RCC 7860 (cell line): ENCODE measurements around the gene RFK.
A peak's percentile ranks its signal among the peaks of the same experiment; 100 is the strongest.
"Not testable (repeated sequence)": the region's sequence is repeated elsewhere in the genome, so short reads cannot be mapped to it uniquely, and the experiment has no call there.

Experiments used
- DNase-seq: peaks from one replicate; pipeline ENCODE4 v3.0.0-alpha.2; 2015; ENCODE audit warnings: low spot score
- FAIRE-seq: peaks from 2 replicates; lab custom pipeline; 2012; peaks lifted over from hg19 to GRCh38; lab: Jason Lieb, UNC

The RFK gene

DNA sequence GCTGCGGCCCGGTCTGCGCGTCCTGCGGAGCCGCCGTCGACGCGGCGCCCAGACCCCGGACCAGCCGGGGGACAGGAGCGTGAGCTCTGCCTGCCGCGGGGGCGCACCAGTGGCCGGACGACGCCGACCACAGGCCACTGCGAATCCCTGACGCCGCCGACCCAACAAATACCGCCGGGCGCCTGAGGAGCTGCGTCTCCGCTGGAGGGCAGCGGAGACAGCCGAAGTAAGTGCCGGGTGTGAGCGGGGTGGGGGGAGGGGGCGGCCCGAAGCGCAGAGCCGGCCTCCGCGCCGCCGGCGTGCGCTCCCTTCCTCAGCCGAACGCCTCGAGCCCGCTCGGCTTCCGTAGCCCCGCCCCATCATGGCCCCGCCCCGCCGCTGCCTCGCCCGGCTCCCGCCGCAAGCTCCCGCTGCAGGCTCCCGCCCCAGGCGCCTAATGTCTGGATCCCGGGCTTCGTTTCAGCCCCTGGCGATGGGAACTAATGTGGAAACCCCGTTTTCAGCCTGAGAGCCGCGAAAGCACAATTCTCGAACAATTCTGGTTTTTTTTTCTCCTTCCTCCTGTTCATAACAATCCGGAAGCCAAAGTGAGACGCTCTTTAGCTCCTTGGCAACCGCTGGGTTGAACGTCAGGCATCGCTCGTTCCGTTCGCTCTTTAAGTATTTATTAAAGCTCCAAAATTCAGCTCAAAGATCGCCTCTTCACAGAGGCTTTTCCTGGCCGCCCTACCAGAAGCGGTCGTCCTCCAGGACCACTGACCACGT is at the start of gene RFK:
Gene RFK, minus strand, starts transcription at position 232 of the 765 bp plus-strand sequence. CDS start 255 bp downstream, outside the sequence.
- DNase-seq = peak; percentile 88
- no peak for FAIRE-seq

DNA sequence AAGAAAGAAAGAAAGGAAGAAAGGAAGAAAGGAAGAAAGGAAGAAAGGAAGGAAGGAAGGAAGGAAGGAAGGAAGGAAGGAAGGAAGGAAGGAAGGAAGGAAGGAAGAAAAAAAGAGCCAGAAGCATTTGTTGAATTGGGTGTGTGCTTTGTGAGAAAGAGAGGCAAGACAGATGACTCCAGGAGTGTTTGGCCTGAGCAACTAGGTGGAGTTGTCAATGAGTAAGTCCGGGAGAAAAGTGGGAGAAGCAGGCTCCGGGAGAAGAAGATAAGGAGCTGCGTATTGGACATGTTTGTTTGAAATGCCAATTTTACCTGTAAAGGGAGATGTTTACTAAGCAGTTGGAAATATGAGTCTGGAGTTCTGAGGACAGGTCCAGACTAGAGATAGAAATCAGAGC is 49.7 kb upstream of the RFK start:
- DNase-seq (no peak), FAIRE-seq (no peak)

DNA sequence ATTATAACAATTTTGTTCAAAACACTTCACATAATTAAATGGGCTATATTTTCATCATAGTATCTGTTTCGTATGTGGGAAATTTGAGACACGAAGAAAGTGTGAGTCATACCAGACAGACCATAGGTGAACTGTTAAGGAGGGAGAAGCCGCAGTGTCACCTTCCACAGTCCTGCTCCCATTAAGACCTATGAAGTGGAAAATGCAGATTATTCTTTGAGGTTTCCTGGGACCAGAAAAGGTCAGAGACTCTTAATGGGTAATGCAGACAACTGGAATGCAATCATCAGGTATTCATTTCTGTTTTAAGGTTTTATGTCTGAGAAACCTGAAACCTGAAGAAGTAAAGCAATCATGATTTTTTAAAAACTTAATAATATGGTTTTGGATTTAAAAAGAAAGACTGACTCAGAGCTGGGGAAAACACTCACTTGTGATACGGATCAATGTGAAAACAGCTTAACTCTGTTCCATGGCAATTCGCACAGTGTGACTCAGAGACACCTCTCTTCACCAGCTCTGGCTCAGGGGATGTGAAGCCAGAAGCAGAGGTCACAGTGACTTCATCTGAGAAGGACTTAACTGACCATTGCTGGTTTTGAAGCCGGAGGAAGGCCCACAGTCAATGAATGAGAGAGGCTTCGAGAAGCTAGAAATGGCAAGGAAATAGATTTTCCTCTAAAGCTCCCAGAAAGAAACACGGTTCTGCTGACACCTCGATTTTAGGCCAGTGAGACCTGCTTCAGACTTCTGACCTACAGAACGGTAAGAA is 47.5 kb upstream of the RFK start:
- FAIRE-seq (peak; percentile 98), DNase-seq (peak; percentile 97)

DNA sequence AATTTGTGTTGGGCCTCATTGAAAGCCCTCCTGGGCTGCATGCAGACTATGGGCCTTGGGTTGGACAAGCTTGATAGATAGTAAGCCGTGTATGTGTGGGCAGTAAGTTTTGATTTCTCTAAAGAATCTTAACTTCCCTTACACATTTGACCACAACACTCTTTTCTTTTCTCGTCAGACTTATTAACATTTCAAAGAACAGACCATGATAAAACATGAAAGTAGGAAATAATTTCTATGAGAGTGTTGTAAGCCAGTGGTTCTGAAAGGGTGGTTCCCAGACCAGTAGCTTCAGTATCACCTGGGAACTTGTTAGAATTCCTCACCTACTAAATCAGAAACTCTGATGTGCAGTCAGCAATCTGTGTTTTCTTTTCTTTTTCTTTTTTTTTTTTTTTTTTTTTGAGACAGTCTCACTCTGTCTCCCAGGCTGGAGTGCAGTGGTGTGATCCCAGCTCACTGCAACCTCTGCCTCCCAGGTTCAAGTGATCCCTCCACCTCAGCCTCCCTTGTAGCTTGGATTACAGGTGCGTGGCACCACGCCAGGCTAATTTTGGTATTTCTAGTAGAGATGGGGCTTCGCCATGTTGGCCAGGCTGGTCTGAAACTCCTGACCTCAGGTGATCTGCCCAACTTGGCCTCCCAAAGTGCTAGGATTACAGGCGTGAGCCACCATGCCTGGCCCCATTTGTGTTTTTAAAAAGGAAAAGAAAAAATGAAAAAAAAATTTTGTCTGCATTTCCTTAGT is 44.8 kb upstream of the RFK start:
- FAIRE-seq (no peak), DNase-seq (no peak)

DNA sequence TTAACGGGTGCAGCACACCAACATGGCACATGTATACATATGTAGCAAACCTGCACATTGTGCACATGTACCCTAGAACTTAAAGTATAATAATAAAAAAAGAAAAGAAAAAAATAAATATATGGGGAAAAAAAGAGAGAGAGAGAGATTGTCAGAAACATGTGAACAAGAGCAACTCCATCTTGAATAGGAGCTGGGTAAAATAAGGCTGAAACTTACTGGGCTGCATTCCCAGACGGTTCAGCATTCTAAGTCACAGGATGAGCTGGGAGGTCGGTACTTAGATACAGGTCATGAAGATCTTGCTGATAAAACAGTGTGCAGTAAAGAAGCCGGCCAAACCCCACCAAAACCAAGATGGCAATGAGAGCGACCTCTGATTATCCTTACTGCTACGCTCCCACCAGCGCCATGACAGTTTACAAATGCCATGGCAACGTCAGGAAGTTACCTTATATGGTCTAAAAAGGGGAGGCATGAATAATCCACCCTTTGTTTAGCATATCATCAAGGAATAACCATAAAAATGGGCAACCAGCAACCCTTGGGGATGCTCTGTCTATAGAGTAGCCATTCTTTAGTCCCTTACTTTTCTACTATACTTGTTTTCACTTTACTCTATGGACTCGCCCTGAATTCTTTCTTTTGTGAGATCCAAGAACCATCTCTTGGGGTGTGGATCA is 42.9 kb upstream of the RFK start:
- not testable (repeated sequence) for DNase-seq

DNA sequence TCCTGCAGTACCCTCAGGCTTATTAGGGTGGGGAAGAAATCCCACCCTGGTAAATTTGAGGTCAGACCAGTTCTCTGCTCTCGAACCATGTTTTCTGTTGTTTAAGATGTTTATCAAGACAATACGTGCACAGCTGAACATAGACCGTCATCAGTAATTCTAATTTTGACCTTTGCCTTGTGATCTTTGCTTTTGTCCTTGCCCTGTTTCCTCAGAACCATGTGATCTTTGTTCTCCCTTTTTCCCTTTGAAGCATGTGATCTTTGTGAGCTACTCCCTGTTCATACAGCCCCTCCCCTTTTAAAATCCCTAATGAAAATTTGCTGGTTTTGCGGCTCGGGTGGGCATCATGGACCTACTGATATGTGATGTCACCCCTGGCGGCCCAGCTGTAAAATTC is 40.7 kb upstream of the RFK start:
- DNase-seq, FAIRE-seq: not testable (repeated sequence)

More for the DNA sequence above, 42.9 kb upstream of the RFK start:
- FAIRE-seq = not testable (repeated sequence)

DNA sequence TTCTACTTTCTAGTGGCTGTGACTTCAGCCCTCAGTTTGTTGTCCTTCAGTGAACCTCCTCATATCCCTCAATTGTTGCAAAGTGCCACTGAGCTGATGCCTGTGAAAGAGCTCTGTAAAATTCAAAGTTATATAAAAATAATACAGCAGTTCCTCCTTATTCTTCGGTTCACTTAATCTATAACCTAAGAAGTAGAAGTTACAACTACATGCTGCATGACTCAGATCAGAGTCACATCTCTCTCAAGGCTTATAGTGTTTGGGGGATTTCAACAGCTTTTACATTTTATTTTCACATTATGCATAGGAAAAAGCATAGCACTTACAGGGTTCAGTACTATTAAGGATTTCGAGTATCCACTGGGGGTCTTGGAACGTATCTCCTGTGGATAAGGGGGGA is 39.6 kb upstream of the RFK start:
- DNase-seq (peak; percentile 77), FAIRE-seq (peak; percentile 97)

DNA sequence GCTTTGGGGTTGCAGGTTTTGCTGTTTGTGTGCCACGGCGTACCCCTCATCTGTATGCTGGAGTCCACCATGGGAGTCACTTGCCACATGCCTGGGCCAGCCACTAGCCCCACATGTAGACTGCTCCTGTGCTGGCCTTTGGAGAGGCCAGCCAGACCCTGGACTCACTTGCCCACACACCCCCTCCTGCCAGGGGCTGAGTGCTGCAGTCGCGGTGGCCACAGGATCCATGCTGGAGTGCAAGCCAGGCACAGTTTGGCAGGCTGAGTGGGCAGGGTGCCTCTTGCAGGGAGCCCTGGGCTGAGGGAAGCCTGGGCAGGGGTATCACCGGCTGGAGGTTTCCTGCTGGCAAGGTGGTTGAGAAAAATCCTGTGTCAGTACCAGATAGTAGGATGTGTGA is 39.2 kb upstream of the RFK start:
- DNase-seq (peak; percentile 44), FAIRE-seq (no peak)

DNA sequence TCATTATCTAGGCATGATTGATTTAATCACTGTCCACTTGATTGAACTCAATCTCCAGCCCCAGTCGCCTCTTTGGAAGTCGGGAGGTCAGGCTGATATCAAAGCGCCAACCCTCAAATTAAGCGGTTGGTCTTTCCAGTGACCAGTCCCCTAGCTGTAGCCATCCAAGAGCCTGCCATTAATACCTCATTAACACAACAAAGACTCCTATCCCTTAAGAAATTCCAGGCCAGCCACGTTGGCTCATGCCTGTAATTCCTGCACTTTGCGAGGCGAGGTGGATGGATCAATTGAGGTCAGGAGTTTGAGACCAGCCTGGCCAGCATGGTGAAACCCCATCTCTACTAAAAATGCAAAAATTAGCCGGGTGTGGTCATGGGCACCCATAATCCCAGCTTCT is 37.4 kb upstream of the RFK start:
- DNase-seq (no peak), FAIRE-seq (no peak)

DNA sequence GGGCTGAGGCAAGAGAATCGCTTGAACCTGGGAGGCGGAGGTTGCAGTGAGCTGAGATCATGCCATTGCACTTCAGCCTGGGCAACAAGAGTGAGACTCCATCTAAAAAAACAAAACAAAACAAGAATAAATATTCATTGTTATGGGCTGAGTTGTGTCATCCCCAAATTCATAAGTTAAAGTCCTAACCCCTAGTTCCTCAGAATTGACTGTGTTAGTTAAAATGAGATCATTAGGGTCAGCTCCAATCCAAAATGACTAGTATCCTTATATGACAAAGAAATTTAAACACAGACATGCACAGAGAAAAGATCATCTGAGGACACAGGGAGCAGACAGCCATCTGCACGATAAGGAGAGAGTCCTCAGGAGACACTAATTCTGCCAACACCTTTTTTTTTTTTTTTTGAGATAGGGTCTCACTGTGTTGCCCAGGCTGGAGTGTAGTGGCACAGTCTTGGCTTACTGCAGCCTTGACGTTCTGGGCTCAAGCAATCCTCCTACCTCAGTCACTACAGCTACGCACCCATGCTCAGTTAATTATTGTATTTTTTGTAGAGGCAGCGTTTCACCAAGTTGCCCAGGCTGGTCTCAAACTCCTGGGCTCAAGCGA is 32.7 kb upstream of the RFK start:
- FAIRE-seq (no peak), DNase-seq (no peak)

DNA sequence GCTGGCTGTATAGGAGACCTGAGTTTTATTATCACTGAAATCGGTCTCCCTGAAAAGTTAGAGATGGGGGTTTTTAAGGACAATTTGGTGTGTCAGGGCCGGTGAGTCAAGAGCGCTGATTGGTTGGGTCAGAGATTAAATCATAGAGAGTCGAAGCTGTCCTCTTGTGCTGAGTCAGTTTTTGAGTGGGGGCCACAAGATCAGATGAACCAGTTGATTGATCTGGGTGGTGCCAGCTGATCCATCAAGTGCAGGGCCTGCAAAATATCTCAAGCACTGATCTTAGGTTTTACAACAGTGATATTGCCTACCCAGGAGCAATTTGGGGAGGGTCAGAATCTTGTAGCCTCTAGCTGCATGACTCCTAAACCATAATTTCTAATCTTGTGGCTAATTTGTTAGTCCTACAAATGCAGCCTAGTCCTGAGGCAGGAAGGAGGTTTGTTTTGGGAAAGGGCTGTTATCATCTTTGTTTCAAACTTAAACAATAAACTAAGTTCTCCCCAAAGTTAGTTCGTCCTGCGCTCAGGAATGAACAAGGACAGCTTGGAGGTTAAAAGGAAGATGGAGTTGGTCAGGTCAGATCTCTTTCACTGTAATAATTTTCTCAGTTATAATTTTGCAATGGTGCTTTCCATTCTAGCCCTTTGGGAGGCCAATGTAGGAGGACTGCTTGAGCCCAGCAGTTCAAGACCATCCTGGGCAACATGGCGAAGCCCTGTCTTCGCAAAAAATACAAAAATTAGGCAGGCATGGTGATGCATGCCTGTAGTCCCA is 31.6 kb upstream of the RFK start:
- DNase-seq (no peak), FAIRE-seq (no peak)

DNA sequence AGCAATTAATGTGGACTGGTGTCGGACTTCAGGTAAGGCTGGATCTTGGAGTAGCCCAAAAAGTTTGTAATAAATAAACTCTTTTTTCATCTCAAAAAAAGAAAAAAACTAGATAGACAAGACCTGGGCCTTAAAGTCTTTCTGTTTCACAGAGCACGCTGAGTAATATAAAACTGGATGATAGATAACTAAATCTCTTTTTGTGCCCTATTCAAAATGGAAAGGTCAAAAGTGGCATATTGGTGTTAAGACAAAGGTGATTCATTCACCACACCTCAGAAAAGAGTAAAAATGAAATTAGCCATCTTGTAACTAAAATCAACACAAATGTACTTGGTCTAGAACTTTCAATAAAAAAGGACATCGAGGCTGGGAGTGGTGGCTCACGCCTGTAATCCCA is 30.3 kb upstream of the RFK start:
- FAIRE-seq = no peak
- no peak for DNase-seq

DNA sequence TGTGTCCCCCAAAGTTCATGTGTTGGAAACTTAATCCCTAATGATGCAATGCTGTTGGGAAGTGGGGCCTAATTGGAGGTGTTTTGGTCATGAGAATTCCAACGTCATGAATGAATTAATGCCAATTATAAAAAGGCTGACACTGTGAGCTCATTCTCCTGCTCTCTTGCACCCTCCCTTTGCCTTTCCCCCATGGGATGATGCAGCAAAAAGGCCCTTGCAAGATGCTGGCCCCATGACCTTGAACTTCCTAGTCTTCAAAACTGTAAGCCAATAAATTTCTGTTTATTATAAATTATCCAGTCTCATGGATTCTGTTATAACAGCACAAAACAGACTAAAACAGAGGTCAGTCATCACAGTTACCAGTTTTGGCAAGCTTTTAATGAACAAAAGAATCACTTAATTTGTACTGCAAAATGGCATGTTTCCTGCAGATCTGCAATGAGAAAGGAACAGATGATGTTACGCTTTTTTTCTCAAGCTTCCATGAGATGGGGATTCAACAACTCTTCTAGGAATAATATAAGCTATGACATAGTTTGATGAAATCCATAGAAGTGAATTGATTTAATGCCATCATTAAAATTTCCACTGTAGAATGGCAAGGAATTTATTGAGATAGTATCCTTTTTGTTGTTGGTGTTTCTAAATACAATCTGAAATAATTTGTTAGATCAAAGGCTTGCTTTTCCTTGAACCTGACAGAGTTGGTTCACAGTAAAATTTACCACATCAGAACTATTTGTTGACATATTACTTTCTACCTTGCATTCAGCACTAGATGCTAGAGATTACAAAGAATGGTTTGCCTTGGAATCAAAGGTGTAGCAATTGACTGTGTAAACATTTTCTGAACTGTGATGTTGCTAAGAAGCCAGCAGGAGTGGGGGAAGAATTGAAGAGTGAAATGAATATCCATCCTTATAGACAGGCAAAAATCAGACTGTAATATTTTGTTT is 29.3 kb upstream of the RFK start:
- no peak for DNase-seq
- no peak for FAIRE-seq

DNA sequence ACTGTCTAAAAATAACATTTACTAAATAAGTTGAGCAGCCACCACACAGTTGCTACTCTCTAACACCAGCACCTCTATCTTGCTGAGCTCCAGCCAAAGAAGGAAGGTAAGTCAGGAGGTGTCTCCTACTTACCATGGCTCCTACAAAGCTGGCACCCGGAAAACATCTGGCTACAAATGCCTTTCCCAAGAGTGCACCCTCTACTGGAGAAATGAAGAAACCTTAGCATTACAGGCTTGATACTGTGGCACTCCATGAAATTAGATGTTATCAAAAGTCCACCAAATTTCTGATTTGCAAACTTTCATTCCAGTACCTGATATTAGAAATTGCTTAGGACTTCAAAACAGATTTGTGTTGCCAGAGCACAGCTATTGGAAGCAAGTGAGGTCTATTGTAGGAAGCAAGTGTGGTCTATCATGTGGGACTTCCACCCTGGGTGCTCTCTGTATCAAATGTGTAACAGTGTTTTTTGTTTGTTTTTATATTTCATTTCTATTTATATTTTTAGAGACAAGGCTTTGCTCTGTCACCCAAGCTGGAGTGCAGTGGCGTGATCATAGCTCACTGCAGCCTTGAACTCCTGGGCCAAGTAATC is 25.7 kb upstream of the RFK start:
- DNase-seq (no peak), FAIRE-seq (no peak)

DNA sequence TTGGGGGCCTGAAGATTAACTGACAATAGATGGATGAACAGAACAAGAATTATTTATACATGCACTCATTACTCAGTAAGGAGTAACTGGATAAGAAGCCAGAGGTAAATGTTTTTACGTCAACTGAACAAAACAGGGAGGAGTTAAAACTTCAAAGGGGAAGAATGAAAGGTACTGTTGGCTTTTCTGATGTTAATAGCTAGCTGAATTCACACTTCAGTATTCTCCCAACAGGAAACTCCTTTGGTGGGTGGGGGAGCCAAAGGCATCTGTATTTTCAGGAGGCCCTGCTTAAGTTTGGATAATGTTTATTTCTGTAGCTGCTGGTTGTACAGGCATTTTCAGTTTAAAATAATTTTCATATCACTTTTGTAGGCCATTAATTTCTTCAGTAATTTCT is 23.2 kb upstream of the RFK start:
- no peak for DNase-seq
- FAIRE-seq = no peak

DNA sequence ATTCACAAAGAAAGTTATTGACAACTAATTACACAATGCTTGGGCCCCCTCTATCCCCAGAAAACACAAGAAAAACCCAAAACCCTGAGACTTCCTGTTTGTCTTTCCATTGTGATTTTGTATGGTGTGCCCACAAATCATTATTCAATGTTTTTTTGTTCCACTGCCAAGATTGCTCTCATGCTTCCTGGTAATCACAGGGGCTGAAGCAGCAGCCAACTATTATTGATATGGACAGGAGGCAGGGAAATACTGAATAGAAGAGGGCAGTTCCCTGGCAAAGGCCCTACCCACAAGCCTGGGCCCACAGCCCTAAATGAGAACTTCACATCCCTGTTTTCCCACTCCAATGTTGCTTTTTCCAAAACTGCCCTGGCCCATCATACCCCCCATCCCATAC is 21.5 kb upstream of the RFK start:
- DNase-seq (no peak), FAIRE-seq (no peak)

DNA sequence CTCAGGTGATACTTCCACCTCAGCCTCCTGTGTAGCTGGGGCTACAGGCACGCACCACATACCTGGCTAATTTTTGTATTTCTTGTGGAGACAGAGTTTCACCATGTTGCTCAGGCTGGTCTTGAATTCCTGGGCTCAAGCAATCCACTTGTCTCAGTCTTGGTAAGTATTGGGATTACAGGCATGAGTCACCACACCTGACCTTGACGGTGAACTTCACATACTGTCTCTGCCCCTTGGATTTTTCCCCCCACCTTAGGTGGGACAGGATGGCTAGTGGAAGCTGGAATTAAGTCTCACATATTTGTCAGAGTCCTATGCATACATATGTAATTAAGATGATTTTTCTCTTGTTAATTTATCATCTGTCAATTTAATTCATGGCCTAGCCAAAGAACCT is 20.9 kb upstream of the RFK start:
- DNase-seq (no peak), FAIRE-seq (no peak)

DNA sequence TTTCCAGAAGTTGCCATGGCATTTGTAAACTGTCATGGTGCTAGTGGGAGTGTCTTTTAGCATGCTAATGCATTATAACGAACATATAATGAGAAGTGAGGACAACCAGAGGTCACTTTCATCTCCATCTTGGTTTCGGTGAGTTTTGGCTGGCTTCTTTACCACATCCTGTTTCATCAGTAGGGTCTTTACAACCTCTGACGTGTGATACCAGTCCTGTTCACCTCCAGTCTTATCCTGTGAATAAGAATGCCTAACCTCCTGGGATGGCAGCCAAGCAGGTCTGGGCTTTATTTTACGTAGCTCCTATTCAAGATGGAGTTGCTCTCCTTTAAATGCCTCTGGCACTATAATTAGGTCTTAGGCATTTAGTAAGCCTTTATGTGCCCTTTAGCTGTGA is 20.4 kb upstream of the RFK start:
- FAIRE-seq (no peak), DNase-seq (peak; percentile 38)
